ENCODE data around the gene TMEM167A. TPM values are rescaled to one million over a fixed set of nuclear protein-coding genes. Genes with fewer than 3 reads are reported as not detected.

TMEM167A gene
- total RNA-seq, 2 donors from 2014 or later, result 30.8 to 44.9 TPM

DNA sequence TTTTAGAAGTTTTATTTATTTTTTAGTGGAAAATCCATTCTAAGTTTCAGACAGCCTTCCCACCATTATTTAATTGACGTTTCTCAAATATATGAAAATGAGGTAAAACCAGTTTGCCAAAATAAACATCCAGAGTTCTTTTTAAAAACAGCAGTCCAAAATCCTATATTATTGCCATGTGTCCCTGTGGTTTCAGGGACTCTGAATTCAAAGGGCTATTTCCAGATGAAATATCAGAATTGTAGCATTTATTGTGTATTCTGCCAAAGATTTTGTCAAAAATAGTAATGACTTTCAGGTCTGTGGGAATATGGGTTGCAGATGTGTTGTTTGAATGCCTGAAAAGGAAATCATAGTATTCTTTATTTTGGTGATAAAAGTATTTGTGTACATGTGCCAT lies 41.8 kb upstream of the TMEM167A start:
- TF ChIP-seq POLR2AphosphoS5 (IDR thresholded peaks at IDR 0.05) (no peak), POLR2A (IDR thresholded peaks at IDR 0.05) (no peak), CTCF (IDR thresholded peaks at IDR 0.05) (no peak)
- intact Hi-C loops (cut with DNase I), result no loop called here
- Histone ChIP-seq H3K4me3 (no peak overlapping the region), H3K27me3 (replicated peaks; ENCODE audit: insufficient read depth) (no peaks in the 10 kb centered on the region), H3K36me3 (no peaks in the 10 kb centered on the region), H3K9me3 (no peaks in the 10 kb centered on the region), H3K4me1 (replicated peaks) (no peaks in the 10 kb centered on the region), H3K27ac (no peak overlapping the region)
- DNase-seq (ENCODE audit: low spot score), result no peak
- 60% methylated on average over 1 of the region's 1 CpG for WGBS

- no peak for TF ChIP-seq POLR2AphosphoS5 (IDR thresholded peaks at IDR 0.05)
- no peak for TF ChIP-seq POLR2A (IDR thresholded peaks at IDR 0.05)
- TF ChIP-seq CTCF (IDR thresholded peaks at IDR 0.05), result no peak
- intact Hi-C loops (cut with DNase I), result no loop called here
- WGBS, result 93% methylated on average over 1 of the region's 1 CpG
- no peak overlapping the region for H3K4me3 ChIP-seq
- no peaks in the 10 kb centered on the region for H3K4me1 ChIP-seq (replicated peaks)
- no peaks in the 10 kb centered on the region for H3K9me3 ChIP-seq
- H3K27me3 ChIP-seq (replicated peaks; ENCODE audit: insufficient read depth), result no peaks in the 10 kb centered on the region
- no peaks in the 10 kb centered on the region for H3K36me3 ChIP-seq
- no peak for DNase-seq (ENCODE audit: low spot score)
- H3K27ac ChIP-seq, result no peak overlapping the region
Observed at GRCh38 chr5:83118471-83118870, 41.3 kb upstream of the TMEM167A start.

DNA sequence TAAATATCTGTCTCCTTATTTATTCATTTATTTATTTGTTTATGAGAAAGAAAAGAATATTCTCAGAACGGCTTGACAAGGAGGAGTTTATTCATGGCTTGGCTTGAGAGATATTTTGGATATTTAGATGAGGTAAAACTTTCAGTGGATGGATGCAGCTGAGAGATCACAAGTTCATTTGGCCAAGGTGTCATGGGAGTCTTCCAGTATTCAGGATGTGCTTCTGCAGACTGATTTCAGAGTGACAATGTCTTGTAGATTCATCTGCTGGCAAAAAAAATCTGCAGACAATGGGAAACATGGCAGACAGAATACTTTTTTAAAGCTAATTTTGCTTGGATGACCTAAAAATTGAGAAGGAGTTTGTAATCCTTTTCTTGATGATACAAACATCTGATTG lies 38.6 kb upstream of the TMEM167A start:
- no peak for DNase-seq (ENCODE audit: low spot score)
- intact Hi-C loops (cut with DNase I), result no loop called here
- no peaks in the 10 kb centered on the region for H3K9me3 ChIP-seq
- no peak overlapping the region for H3K4me3 ChIP-seq
- TF ChIP-seq CTCF (IDR thresholded peaks at IDR 0.05) (no peak), POLR2AphosphoS5 (IDR thresholded peaks at IDR 0.05) (no peak), POLR2A (IDR thresholded peaks at IDR 0.05) (no peak)
- no peak overlapping the region for H3K27ac ChIP-seq
- no peaks in the 10 kb centered on the region for H3K27me3 ChIP-seq (replicated peaks; ENCODE audit: insufficient read depth)
- WGBS, result 84% methylated on average over 1 of the region's 1 CpG
- H3K4me1 ChIP-seq (replicated peaks), result no peaks in the 10 kb centered on the region
- no peaks in the 10 kb centered on the region for H3K36me3 ChIP-seq

DNA sequence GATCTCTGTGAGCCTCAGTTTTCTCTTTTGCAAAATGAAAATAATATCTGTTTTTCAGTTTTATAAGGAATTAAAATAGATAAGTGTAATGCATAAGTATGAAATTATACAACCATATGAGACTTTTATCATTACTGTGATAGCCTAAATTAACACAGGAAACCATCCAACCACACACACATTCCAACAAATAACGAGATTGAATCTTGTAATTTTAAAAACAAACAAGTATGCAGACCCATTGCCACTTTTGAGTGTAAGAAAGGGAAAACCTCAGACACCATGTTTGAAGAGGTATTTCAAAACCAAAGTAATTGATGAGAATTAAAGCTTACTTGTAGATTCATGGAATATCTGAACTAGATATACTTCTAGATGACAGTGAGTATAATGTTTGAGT lies 32.2 kb upstream of the TMEM167A start:
- WGBS, result 96% methylated on average over 1 of the region's 1 CpG
- TF ChIP-seq POLR2A (IDR thresholded peaks at IDR 0.05), result no peak
- TF ChIP-seq POLR2AphosphoS5 (IDR thresholded peaks at IDR 0.05), result no peak
- TF ChIP-seq CTCF (IDR thresholded peaks at IDR 0.05), result no peak
- DNase-seq (ENCODE audit: low spot score), result no peak
- H3K4me1 ChIP-seq (replicated peaks), result no peaks in the 10 kb centered on the region
- H3K4me3 ChIP-seq, result no peak overlapping the region
- intact Hi-C loops (cut with DNase I), result no loop called here
- H3K9me3 ChIP-seq, result no peaks in the 10 kb centered on the region
- H3K27ac ChIP-seq, result no peak overlapping the region
- H3K36me3 ChIP-seq, result no peaks in the 10 kb centered on the region
- H3K27me3 ChIP-seq (replicated peaks; ENCODE audit: insufficient read depth), result no peaks in the 10 kb centered on the region

- WGBS, result 87% methylated on average over 3 of the region's 3 CpGs
- H3K27ac ChIP-seq, result no peak overlapping the region
- no peak overlapping the region for H3K4me3 ChIP-seq
- no peaks in the 10 kb centered on the region for H3K9me3 ChIP-seq
- no peaks in the 10 kb centered on the region for H3K27me3 ChIP-seq (replicated peaks; ENCODE audit: insufficient read depth)
- DNase-seq (ENCODE audit: low spot score), result no peak
- H3K4me1 ChIP-seq (replicated peaks), result no peaks in the 10 kb centered on the region
- H3K36me3 ChIP-seq, result no peaks in the 10 kb centered on the region
- TF ChIP-seq CTCF (IDR thresholded peaks at IDR 0.05), result no peak
- TF ChIP-seq POLR2AphosphoS5 (IDR thresholded peaks at IDR 0.05), result no peak
- no peak for TF ChIP-seq POLR2A (IDR thresholded peaks at IDR 0.05)
- intact Hi-C loops (cut with DNase I), result no loop called here
Observed at GRCh38 chr5:83107692-83108420, 30.7 kb upstream of the TMEM167A start.
